ENCODE results near the gene FOSL2.

GRCh38 chr2:28448793-28449100 is 56.1 kb downstream of the FOSL2 start:
- TF ChIP-seq CTCF (conservative IDR thresholded peaks at IDR 0.05; ENCODE audit: low read length) (no peak), EZH2phosphoT487 (IDR thresholded peaks at IDR 0.05; ENCODE audit: borderline replicate concordance) (no peak)

All from Loucy (cell line).